ENCODE data around the gene LAMTOR3. TPM values are rescaled to one million over a fixed set of nuclear protein-coding genes. Genes with fewer than 3 reads are reported as not detected.
A peak's percentile ranks its signal among the peaks of the same experiment; 100 is the strongest.

LAMTOR3 gene
- total and polyA plus RNA-seq, 2 donors (not counting 1 experiment from before 2014, with no cell fraction given) = 24.1 to 95.5 TPM

DNA sequence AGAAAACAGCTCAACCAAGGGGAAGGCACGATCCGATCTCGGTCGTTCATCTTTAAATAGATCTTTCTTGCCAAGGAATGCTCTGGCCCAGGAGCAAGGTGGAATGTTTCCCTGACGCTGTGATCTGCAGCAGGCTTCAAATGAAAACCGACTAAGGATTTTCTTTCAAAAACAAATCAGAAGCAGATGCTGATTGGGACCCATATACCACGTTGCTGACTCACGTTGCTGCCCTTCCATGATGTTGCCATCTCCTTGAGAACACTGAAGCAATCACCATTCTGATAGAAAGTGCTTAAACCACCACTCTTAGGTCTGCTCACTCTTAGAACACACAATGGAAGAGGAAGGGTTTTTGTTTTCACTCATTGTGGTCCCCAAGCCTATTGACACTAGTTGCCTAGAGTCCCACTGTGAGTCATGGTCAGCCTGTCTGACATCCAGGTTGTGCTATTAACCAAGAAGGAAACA, 26.1 kb downstream of the LAMTOR3 start:
- Histone ChIP-seq H2AFZ (ENCODE audit: low read length) (no peak overlapping the region), H3K79me2 (ENCODE audit: control insufficient read depth, insufficient read depth, low read length) (no peaks in the 10 kb centered on the region), H3K4me2 (ENCODE audit: extremely low read depth, insufficient read depth, low read length) (peak overlapping the region; percentile 18), H4K20me1 (ENCODE audit: control insufficient read depth, extremely low read depth, insufficient read depth, low read length) (no peaks in the 10 kb centered on the region), H3K9me3 (ENCODE audit: control insufficient read depth, insufficient read depth, low read depth, low read length) (no peaks in the 10 kb centered on the region), H3K27ac (ENCODE audit: insufficient read depth, low read length) (no peak overlapping the region), H3K4me1 (ENCODE audit: control insufficient read depth, extremely low read depth, insufficient read depth, low read length) (no peaks in the 10 kb centered on the region), H3K27me3 (ENCODE audit: control insufficient read depth, insufficient read depth, low read length) (no peaks in the 10 kb centered on the region), H3K36me3 (ENCODE audit: control insufficient read depth, insufficient read depth, low read length) (no peaks in the 10 kb centered on the region), H3K4me3 (replicated peaks in 1 of 4; ENCODE audit: control extremely low read depth in 1 of 4, insufficient read depth in 1 of 4, low read depth in 3 of 4, low read length in 4 of 4) (no peak overlapping the region), H3K9ac (ENCODE audit: insufficient read depth, low read length) (no peak overlapping the region)
- DNase-seq (ENCODE audit: low read depth in 2 of 2) = peak; percentile 43 to 60
- no peak for TF ChIP-seq EZH2 (IDR thresholded peaks at IDR 0.05; ENCODE audit: low read length, missing control alignments)
- TF ChIP-seq, protein P1, sequence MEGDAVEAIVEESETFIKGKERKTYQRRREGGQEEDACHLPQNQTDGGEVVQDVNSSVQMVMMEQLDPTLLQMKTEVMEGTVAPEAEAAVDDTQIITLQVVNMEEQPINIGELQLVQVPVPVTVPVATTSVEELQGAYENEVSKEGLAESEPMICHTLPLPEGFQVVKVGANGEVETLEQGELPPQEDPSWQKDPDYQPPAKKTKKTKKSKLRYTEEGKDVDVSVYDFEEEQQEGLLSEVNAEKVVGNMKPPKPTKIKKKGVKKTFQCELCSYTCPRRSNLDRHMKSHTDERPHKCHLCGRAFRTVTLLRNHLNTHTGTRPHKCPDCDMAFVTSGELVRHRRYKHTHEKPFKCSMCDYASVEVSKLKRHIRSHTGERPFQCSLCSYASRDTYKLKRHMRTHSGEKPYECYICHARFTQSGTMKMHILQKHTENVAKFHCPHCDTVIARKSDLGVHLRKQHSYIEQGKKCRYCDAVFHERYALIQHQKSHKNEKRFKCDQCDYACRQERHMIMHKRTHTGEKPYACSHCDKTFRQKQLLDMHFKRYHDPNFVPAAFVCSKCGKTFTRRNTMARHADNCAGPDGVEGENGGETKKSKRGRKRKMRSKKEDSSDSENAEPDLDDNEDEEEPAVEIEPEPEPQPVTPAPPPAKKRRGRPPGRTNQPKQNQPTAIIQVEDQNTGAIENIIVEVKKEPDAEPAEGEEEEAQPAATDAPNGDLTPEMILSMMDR (conservative IDR thresholded peaks at IDR 0.05 in 1 of 2, IDR thresholded peaks at IDR 0.05 in 1 of 2; ENCODE audit: low read depth in 1 of 2, low read length in 2 of 2) = no peak

DNA sequence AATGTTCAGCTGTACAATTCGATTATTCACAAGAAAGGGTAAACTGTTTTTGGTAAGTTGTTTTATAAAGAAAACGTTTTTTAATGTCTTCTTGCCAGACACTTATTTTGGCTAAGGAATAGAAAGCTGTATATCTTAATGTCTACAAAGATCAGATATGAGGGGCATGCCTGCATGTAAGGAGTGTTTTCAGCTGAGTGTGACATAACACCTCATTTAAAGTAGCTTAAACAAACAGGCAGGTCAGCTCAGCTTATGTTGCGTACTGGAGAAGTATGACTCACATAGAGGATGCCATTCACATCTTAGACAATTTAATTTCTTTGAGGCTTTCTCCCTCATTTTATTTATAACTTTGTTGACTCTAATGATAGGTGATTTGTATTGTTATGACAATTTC, 30.4 kb downstream of the LAMTOR3 start:
- Histone ChIP-seq H3K4me1 (ENCODE audit: control insufficient read depth, extremely low read depth, insufficient read depth, low read length) (no peaks in the 10 kb centered on the region), H2AFZ (ENCODE audit: low read length) (no peak overlapping the region), H3K36me3 (ENCODE audit: control insufficient read depth, insufficient read depth, low read length) (no peaks in the 10 kb centered on the region), H3K9me3 (ENCODE audit: control insufficient read depth, insufficient read depth, low read depth, low read length) (no peaks in the 10 kb centered on the region), H3K79me2 (ENCODE audit: control insufficient read depth, insufficient read depth, low read length) (no peaks in the 10 kb centered on the region), H3K4me2 (ENCODE audit: extremely low read depth, insufficient read depth, low read length) (no peak overlapping the region), H3K9ac (ENCODE audit: insufficient read depth, low read length) (no peak overlapping the region), H3K27me3 (ENCODE audit: control insufficient read depth, insufficient read depth, low read length) (peaks cover 2% of the 10 kb centered on the region), H4K20me1 (ENCODE audit: control insufficient read depth, extremely low read depth, insufficient read depth, low read length) (no peaks in the 10 kb centered on the region), H3K27ac (ENCODE audit: insufficient read depth, low read length) (no peak overlapping the region), H3K4me3 (replicated peaks in 1 of 4; ENCODE audit: control extremely low read depth in 1 of 4, insufficient read depth in 1 of 4, low read depth in 3 of 4, low read length in 4 of 4) (no peak overlapping the region)
- TF ChIP-seq, protein P1 (conservative IDR thresholded peaks at IDR 0.05 in 1 of 2, IDR thresholded peaks at IDR 0.05 in 1 of 2; ENCODE audit: low read depth in 1 of 2, low read length in 2 of 2) = no peak
- no peak for TF ChIP-seq EZH2 (IDR thresholded peaks at IDR 0.05; ENCODE audit: low read length, missing control alignments)
- DNase-seq (ENCODE audit: low read depth in 2 of 2) = peak; percentile 35 to 74

DNA sequence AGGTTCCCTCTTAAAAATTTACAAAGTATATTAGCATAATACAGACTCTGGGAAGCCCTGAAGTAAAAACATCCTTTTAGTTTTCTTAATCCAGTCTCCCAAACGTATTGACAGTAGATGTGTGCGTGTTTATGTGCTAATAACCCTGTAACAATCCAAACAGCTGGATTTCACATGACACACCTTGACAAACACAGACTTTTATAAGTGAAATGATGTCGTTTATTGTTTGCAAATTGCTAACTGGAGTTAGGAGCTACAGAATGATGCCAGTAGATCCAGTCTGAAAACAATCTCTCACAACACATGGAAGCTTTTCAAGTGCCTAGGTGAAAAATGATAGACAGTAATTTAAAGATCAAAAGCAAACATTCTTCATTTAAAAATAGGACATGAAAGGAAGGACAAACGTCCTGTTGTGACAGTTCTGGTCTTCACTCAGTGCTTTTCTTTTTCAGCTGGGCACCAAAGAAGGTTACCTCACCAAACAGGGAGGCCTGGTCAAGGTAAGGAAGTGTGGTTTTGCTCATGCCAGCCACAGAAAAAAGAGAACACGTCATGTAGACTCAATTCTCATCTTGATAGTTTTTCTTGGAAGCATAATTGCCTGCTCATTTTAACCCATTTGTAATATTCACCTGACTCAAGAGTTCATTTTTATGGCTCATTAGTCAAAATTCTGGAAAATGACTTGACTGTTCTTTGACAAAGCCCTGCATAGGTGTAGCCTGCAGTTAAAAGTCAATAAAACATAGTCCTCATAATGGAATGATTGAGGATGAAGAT, 32.9 kb downstream of the LAMTOR3 start:
- Histone ChIP-seq H3K79me2 (ENCODE audit: control insufficient read depth, insufficient read depth, low read length) (no peaks in the 10 kb centered on the region), H3K4me2 (ENCODE audit: extremely low read depth, insufficient read depth, low read length) (no peak overlapping the region), H3K4me1 (ENCODE audit: control insufficient read depth, extremely low read depth, insufficient read depth, low read length) (no peaks in the 10 kb centered on the region), H3K9me3 (ENCODE audit: control insufficient read depth, insufficient read depth, low read depth, low read length) (no peaks in the 10 kb centered on the region), H3K4me3 (replicated peaks in 1 of 4; ENCODE audit: control extremely low read depth in 1 of 4, insufficient read depth in 1 of 4, low read depth in 3 of 4, low read length in 4 of 4) (no peak overlapping the region), H3K27ac (ENCODE audit: insufficient read depth, low read length) (no peak overlapping the region), H3K9ac (ENCODE audit: insufficient read depth, low read length) (no peak overlapping the region), H2AFZ (ENCODE audit: low read length) (no peak overlapping the region), H3K36me3 (ENCODE audit: control insufficient read depth, insufficient read depth, low read length) (no peaks in the 10 kb centered on the region), H3K27me3 (ENCODE audit: control insufficient read depth, insufficient read depth, low read length) (peaks cover 2% of the 10 kb centered on the region), H4K20me1 (ENCODE audit: control insufficient read depth, extremely low read depth, insufficient read depth, low read length) (no peaks in the 10 kb centered on the region)
- TF ChIP-seq, protein P1 (conservative IDR thresholded peaks at IDR 0.05 in 1 of 2, IDR thresholded peaks at IDR 0.05 in 1 of 2; ENCODE audit: low read depth in 1 of 2, low read length in 2 of 2) = no peak
- no peak for TF ChIP-seq EZH2 (IDR thresholded peaks at IDR 0.05; ENCODE audit: low read length, missing control alignments)
- DNase-seq (ENCODE audit: low read depth in 2 of 2) = no peak
